NCI-H774 (cell line): ENCODE measurements around the gene ULK4.
"Not testable (repeated sequence)": the region's sequence is repeated elsewhere in the genome, so short reads cannot be mapped to it uniquely, and the experiment has no call there.

Experiments used
- DNase-seq: peaks from one replicate; lab custom pipeline; 2025; lab: John Stamatoyannopoulos, UW

ULK4 gene

DNA sequence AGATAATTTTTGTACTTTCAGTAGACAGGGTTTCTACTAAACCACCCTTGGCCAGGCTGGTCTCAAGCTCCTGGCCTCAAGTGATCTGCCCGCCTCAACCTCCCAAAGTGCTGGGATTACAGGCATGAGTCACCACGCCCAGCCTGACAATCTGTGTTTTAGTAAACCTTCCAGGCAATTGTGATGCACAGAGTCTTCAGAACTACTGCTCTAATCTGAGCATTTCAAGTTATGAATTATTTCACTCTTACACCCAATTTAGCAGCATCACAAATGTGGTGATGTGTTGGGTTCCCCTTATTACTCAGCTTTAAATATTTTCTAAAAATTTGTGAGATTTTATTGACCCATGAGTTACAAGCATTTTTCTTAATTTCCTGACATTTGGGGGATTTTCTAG is 94.4 kb downstream of the ULK4 start:
- no peak for DNase-seq

DNA sequence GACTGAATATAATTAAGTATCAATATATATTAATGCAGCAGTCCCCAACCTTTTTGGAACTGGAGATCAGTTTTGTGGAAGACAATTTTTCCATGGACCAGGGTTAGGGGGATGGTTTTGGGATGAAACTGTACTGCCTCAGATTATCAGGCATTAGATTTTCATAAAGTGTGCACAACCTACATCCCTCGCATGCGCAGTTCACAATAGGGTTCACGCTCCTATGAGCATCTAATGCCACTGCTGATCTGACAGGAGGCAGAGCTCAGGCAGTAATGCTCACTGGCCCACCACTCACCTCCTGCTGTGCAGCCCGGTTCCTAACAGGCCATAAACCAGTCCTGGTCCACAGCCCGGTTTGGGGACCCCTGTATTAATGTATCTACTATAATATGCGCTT is 95.6 kb downstream of the ULK4 start:
- DNase-seq, result no peak

DNA sequence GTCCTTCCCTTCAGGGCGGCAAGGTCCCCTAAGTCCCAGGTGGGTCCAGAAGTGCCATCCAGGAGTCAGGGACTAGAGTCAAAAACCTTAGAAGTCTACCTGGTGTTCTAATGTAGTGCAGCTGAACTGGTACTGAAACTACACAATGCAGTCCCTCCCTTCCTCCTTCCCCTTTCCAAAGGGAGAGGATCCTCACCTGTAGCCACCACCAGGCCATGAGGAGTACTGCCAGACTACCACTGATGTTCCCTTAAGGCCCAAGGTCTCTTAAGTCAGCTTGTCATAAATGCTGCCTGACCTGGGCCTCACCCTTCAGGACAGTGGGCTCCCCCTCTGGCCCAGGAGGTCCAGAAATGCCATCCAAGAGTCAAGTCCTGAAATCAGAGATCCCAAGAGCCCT is 98.9 kb downstream of the ULK4 start:
- DNase-seq, result no peak

DNA sequence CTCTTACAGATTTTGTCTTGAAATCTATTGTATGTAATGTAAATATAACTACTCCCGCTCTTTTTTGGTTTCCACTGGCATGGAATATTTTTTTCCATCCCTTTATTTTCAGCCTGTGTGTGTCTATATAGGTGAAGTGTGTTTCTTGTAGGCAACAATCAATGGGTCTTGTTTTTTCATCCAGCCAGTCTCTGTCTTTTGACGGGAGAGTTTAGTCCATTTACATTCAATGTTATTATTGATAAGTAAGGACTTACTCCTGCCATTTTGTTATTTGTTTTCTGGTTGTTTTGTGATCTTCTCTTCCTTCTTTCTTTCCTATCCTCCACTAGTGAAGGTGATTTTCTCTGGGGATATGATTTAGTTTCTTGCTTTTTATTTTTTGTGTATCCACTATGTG is 101.4 kb downstream of the ULK4 start:
- DNase-seq, result not testable (repeated sequence)

GRCh38 chr3:41854956-41855355 is 106.9 kb downstream of the ULK4 start:
- DNase-seq, result no peak

- no peak for DNase-seq
Measured at GRCh38 chr3:41853540-41854196, 108.2 kb downstream of the ULK4 start.

DNA sequence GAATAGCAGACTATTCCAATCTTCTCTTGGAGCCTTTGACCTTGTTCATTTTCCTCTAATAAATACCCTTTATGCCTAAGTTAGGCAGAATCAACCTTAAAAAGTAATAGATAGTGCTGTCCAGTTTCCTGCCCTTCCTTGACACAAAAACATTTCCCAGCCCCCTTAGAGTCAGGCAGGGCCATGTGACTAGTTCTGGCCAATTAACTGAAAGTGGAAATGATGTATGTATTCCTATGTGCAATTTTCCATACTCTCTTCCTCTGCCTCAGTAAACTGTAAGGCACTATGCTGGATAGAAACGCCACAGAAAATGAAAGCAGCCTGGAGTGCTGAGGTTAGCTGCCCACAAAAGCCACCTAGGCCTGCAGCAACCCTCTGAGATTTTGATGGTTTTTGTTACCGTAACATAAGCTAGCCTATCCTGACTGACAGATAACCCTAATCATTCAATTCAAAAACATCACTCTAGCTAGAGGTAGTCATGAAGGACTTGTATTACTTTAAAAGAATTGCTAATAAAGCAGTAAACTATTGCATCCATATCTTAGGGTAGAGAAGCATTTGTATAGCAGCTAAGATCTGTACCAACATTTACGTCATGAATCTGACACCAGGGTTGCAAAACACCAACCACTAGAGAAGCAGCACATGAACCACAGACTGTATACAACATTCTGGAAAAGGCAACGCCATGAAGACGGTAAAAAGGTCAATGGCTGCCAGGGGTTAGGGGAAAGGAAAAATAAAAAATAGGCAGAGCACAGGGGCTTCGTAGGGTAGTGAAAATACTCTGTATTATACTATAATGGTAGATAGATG is 112.9 kb downstream of the ULK4 start:
- no peak for DNase-seq

DNA sequence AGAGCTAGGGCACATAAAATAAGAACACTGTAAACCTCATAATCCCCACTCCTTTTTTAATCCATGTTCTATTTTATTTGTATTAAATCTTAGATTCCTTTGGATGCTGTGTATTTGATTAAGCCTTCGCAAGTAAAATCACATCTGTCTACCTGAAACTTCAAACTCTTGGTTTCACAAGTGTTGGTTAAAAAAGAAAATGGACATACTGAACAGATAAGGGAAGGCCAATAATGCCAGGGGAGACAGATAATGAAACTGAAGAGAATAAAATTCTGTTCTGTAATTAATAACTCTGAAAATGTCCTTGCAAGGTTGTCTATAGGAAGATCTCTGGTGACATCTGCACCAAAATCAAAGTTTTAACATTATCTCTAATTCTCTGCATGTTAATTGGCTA is 114.2 kb downstream of the ULK4 start:
- DNase-seq, result no peak

DNA sequence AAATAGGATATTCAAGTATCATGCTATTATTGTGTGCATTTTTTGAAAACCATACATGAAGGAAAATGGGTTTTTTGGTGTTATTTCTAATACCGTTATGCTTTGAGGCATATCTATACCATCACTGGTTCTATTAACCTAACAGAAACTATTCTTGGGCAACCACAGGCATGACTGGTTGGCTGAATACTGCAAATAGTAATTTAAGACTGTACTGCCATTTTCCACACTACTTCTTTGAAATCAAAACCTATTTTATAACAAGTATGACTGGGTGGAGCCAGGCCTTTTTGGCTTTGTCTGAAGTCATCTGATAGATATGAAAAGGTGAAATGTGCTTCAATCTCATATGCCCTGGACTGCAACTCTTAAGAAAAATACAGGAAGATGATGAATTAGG is 115.1 kb downstream of the ULK4 start:
- no peak for DNase-seq

DNA sequence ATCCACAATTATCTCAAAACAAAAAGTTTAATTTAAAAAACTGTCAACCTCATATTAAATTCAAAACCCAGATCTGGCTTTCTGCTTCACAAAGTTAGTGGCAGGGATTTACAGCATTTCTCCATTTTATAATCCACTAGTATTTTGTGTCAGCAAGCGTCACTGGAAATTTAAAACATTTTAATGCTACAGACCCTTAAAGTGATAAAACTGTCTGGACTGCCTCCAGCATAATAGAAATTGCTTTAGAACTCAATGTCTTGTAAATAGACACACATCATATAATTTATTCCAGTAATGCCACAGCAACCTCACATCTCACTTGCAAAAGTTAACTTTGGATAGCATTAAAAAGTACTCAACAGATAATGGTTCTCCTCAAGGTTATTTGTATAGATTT is 116.1 kb downstream of the ULK4 start:
- DNase-seq, result no peak

GRCh38 chr3:41844256-41844655 is 117.6 kb downstream of the ULK4 start:
- DNase-seq, result not testable (repeated sequence)

GRCh38 chr3:41840936-41841668 is 120.8 kb downstream of the ULK4 start:
- not testable (repeated sequence) for DNase-seq

- no peak for DNase-seq
Measured at GRCh38 chr3:41836360-41837134, 125.4 kb downstream of the ULK4 start.

DNA sequence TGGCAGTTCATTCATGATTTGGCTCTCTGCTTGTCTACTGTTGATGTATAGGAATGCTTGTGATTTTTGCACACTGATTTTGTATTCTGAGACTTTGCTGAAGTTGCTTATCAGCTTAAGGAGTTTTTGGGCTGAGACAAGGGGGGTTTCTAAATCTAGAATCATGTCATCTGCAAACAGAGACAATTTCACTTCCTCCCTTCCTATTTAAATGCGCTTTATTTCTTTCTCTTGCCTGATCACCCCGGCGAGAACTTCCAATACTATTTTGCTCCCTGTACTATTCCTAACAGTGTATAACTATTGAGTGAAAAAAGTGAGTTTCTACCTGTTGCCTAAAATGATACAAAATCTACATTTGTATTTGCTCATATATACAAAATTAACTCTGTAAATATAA is 128.3 kb downstream of the ULK4 start:
- no peak for DNase-seq

DNA sequence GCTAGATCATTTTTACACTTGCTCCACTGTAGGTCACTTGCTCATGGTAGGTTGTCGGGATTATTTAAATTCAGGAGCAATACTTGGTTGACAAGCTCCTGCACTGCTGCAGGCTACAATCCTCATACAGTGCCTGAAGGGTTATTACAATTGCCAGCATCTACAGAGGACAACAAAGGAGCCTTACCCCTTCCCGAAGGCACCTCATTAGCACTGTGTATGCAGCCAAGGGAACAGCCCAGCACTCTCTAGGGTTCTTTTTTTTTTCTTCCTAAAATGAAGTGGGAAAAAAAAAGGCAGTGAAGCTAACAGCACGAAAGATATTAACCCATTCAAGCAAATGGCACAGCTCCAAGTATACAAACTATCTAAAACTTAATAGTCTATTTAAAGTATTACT is 142.7 kb downstream of the ULK4 start:
- DNase-seq, result no peak

GRCh38 chr3:41808618-41809017 is 153.3 kb downstream of the ULK4 start:
- no peak for DNase-seq

- DNase-seq, result no peak
Measured at GRCh38 chr3:41808152-41808551, 153.8 kb downstream of the ULK4 start.

- no peak for DNase-seq
Measured at GRCh38 chr3:41794748-41795589, 166.9 kb downstream of the ULK4 start.

DNA sequence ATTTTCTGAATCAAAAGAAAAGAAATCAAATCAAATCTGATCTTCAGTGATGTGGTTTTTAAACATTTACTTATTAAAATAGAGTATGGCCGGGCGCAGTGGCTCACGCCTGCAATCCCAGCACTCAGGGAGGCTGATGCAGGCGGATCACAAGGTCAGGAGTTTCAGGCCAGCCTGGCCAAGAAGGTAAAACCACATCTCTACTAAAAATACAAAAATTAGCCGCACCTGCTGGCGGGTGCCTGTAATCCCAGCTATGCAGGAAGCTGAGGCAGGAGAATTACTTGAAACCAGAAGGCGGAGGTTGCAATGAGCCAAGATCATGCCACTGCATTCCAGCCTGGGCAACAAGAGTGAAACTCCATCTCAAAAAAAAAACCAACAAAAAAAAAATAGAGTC is 169.1 kb downstream of the ULK4 start:
- DNase-seq, result no peak

DNA sequence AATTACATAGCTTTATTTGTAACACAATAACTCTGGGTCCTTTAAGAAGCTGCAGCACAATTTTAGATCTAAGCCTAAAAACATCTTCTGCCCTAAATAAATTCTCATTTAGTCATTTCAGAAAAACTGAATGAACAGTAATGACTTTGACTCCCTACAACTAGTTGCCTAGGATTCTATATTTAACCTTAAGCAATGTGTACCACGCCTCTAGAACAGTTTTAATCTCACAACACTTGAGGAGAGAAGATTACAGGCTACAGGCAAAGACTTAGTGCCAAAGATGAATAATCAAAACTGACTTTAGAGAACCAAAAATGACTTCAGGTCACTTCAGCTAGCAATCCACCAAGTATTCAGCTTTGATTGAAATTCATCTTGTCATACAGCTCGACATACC is 192.8 kb downstream of the ULK4 start:
- no peak for DNase-seq

DNA sequence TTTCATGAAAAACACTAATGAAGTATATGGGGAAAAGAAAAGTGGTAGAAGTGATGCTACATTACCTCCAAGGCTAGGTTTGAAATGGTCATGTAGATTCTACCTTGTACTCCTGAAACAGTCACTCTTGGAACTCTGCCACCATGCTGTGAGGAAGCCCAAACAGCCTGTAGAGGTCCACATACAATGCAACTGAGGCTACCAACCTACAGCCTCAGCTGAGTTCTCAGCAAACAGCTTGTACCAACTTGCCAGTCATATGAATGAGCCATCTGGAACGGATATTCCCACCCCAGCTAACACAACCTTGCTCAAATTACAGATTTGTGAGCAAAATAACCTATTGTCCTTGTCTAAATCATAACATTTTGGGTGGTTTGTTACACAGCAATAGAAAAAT is 193.5 kb downstream of the ULK4 start:
- no peak for DNase-seq
